Stimulated activated memory B cell treated with anti-CD40 and anti-IgM and Interleukin-4, amounts not matched to agents 10 μg/mL and 1 μg/mL and 100 μg/mL, for 72 hours (primary cell): Measurements from ENCODE around the gene TFPI.
"Not testable (repeated sequence)": the region's sequence is repeated elsewhere in the genome, so short reads cannot be mapped to it uniquely, and the experiment has no call there.

Experiments used
- ATAC-seq: fragments of 150-1000 bp; cut with Tn5 transposase; 2 replicates; pipeline ENCODE4 v1.10.0; 2021
- H3K27ac Mint-ChIP-seq: one replicate; pipeline ENCODE4 v1.8.0; 2022; ENCODE audit warnings: mild to moderate bottlenecking, mixed read lengths
- H3K27me3 Mint-ChIP-seq: one replicate; pipeline ENCODE4 v1.8.0; 2022; ENCODE audit warnings: mixed read lengths
- H3K36me3 Mint-ChIP-seq: one replicate; pipeline ENCODE4 v1.8.0; 2022; ENCODE audit warnings: mixed read lengths
- H3K4me1 Mint-ChIP-seq: one replicate; pipeline ENCODE4 v1.8.0; 2022; ENCODE audit warnings: mixed read lengths
- H3K4me3 Mint-ChIP-seq: one replicate; pipeline ENCODE4 v1.8.0; 2022; ENCODE audit warnings: mild to moderate bottlenecking, moderate library complexity, mixed read lengths
- H3K9me3 Mint-ChIP-seq: one replicate; pipeline ENCODE4 v1.8.0; 2022; ENCODE audit warnings: mixed read lengths

Gene TFPI

DNA sequence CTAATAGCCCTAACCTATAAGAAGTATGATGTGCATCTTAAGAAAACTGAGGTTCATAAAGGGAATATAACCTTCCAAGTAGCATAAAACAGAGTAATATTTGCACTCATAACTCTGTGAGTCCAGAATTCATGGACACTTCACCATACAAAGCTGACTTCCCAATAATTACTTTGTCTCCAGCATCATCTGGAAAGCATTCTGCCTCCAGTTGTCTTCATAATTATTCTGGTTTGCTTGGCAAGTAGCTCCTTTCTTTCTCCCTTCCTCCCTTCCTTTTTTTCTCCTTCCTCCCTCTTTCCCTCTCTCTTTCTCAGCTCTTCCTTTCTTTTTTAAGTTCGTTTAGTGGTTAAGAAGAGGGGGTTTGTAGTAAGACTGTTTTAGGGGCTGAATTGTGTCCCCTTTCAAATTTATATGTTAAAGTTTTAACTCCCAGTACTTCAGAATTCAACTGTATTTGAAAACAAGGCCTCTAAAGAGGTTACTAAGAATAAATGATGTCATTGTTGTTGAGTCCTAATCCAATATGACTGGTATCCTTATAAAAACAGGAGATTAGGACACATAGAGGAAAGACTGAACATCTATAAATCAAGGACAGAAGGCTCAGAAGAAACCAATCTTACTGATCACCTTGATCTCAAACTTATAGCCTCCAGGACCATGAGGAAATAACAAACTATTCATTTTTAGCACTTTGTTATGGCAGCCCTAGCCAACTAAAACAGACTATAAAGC, 28.9 kb downstream of the TFPI start:
- H3K27me3 Mint-ChIP-seq: no peaks in the 10 kb centered on the region
- no peaks in the 10 kb centered on the region for H3K4me1 Mint-ChIP-seq
- no peak overlapping the region for H3K27ac Mint-ChIP-seq
- H3K4me3 Mint-ChIP-seq: no peak overlapping the region
- no peaks in the 10 kb centered on the region for H3K36me3 Mint-ChIP-seq
- ATAC-seq: no peak
- no peaks in the 10 kb centered on the region for H3K9me3 Mint-ChIP-seq

DNA sequence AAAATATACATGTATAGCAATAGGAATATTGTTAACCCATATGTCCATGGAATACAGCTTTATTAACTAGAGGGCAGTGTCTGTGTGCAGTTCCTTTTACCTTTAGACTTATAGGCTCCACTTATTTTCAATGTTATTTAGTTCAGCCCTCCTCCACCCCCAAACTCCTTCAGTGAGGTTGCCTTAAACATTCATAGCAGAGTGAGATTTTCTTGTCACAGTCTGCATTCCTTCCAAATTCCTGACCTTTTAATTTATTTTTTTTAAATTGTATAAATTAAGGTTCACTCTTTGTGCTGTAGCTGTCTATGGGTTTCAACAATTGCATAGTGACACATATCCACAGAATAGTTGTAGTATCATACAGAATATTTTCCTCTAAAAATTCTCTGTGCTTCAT, 30.9 kb downstream of the TFPI start:
- Mint-ChIP-seq H3K36me3 (no peaks in the 10 kb centered on the region), H3K27ac (no peak overlapping the region), H3K27me3 (no peaks in the 10 kb centered on the region), H3K9me3 (peaks cover 2% of the 10 kb centered on the region), H3K4me3 (no peak overlapping the region), H3K4me1 (no peaks in the 10 kb centered on the region)
- no peak for ATAC-seq

DNA sequence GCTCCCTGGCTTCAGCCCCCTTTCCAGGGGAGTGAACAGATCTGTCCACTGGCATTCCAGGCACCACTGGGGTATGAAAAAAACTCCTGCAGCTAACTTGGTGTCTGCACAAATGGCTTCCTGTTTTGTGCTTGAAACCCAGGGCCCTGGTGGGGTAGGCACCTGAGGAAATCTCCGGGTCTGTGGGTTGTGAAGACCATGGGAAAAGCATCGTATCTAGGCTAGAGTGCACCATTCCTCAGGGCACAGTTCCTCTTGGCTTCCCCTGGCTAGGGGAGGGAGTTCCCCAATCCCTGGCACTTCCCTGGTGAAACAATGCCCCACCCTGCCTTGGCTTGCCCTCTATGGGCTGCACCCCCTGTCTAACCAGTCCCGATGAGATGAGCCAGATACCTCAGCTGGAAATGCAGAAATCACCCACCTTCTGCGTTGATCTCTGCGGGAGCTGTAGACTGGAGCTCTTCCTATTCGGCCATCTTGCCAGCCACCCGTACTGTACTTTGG, 34.1 kb downstream of the TFPI start:
- no peak overlapping the region for H3K27ac Mint-ChIP-seq

DNA sequence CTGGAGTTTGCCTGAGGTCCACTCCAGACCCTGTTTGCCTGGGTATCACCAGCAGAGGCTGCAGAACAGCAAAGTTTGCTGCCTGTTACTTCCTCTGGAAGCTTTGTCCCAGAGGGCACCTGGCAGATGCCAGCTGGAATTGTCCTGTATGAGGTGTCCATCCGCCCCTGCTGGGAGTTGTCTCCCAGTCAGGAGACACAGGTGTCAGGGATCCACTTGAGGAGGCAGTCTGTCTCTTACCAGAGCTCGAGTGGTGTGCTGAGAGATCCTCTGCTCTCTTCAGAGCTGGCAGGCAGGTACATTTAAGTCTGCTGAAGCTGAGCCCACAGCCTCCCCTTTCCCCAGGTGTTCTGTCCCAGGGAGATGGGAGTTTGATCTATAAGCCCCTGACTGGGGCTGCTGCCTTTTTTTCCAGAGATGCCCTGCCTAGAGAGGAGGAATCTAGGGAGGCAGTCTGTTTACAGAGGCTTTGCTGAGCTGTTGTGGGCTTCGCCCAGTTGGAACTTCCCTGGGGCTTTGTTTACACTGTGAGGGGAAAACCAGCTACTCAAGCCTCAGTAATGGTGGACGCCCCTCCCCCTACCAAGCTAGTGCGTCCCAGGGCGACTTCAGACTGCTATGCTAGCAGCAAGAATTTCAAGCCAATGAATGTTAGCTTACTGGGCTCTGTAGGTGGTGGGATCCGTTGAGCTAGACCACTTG, 34.7 kb downstream of the TFPI start:
- Mint-ChIP-seq H3K4me3 (no peak overlapping the region), H3K4me1 (no peaks in the 10 kb centered on the region), H3K27me3 (no peaks in the 10 kb centered on the region), H3K27ac (no peak overlapping the region), H3K9me3 (peaks cover 12% of the 10 kb centered on the region), H3K36me3 (no peaks in the 10 kb centered on the region)
- no peak for ATAC-seq

More for the DNA sequence above, 34.1 kb downstream of the TFPI start:
- H3K27me3 Mint-ChIP-seq: no peaks in the 10 kb centered on the region
- no peak for ATAC-seq
- peaks cover 12% of the 10 kb centered on the region for H3K9me3 Mint-ChIP-seq
- H3K4me3 Mint-ChIP-seq: no peak overlapping the region
- no peaks in the 10 kb centered on the region for H3K4me1 Mint-ChIP-seq
- H3K36me3 Mint-ChIP-seq: no peaks in the 10 kb centered on the region

DNA sequence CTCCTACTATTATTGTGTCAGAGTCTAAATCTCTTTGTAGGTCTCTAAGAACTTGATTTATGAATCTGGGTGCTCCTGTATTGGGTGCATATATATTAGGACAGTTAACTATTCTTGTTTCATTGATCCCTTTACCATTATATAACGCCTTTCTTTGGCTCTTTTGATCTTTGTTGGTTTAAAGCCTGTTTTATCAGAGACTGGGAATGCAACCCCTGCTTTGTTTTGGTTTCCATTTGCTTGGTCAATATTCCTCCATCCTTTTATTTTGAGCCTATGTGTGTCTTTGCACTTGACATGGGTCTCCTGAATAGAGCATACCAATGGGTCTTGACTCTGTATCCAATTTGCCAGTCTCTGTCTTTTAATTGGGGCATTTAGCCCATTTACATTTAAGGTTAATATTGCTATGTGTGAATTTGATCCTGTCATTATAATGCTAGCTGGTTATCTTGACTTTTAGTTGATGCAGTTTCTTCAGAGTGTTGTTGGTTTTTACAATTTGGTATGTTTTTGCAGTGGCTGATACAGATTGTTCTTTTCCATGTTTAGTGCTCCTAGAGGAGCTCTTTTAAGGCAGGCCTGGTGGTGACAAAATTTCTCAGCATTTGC, 36.4 kb downstream of the TFPI start:
- peaks cover 12% of the 10 kb centered on the region for H3K9me3 Mint-ChIP-seq
- not testable (repeated sequence) for H3K27ac Mint-ChIP-seq, H3K4me1 Mint-ChIP-seq, ATAC-seq, H3K36me3 Mint-ChIP-seq, H3K4me3 Mint-ChIP-seq, H3K27me3 Mint-ChIP-seq

DNA sequence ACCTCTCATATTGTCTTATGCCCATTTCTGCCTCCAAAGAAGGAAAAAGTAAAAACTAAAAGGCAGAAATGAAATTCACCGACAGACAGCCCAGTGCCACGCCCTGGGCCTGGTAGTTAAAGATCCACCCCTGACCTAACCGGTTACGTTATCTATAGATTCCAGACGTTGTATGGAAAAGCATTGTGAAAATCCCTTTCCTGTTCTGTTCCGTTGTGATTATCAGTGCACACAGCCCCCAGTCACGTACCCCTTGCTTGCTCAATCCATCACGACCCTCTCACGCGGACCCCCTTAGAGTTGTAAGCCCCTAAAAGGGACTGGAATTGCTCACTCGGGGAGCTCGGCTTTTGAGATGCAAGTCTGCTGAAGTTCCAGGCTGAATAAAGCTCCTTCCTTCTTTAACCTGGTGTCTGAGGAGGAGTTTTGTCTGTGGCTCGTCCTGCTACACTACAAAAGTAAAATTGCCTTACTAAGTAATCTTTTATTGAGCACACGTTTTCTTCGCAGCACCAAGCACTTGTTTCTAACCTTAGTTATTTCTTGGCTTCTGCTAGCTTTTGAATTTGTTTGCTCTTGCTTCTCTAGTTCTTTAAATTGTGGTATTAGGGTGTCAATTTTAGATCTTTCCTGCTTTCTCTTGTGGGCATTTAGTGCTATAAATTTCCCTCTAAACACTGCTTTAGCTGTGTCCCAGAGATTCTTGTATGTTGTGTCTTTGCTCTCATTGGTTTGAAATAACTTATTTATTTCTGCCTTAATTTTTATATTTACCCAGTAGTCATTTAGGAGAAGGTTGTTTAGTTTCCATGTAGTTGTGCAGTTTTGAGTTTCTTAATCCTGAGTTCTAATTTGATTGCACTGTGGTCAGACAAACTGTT, 37.4 kb downstream of the TFPI start:
- not testable (repeated sequence) for H3K36me3 Mint-ChIP-seq, H3K4me1 Mint-ChIP-seq, H3K4me3 Mint-ChIP-seq, H3K27me3 Mint-ChIP-seq, H3K27ac Mint-ChIP-seq, ATAC-seq
- peaks cover 12% of the 10 kb centered on the region for H3K9me3 Mint-ChIP-seq

DNA sequence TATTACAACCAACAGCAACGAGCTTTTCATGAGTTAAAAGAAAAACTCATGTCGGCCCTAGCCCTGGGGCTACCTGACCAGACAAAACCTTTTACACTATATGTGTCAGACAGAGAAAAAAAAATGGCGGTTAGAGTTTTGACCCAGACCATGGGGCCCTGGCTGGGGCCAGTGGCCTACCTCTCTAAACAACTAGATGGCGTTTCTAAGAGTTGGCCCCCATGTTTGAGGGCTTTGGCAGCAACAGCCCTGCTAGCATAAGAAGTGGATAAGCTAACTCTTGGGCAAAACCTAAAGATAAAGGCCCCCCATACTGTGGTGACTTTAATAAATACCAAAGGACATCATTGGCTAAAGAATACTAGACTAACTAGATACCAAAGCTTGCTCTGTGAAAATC, 39.3 kb downstream of the TFPI start:
- Mint-ChIP-seq H3K27ac (no peak overlapping the region), H3K9me3 (peaks cover 12% of the 10 kb centered on the region), H3K27me3 (no peaks in the 10 kb centered on the region), H3K4me3 (no peak overlapping the region), H3K36me3 (no peaks in the 10 kb centered on the region), H3K4me1 (no peaks in the 10 kb centered on the region)
- ATAC-seq: no peak

DNA sequence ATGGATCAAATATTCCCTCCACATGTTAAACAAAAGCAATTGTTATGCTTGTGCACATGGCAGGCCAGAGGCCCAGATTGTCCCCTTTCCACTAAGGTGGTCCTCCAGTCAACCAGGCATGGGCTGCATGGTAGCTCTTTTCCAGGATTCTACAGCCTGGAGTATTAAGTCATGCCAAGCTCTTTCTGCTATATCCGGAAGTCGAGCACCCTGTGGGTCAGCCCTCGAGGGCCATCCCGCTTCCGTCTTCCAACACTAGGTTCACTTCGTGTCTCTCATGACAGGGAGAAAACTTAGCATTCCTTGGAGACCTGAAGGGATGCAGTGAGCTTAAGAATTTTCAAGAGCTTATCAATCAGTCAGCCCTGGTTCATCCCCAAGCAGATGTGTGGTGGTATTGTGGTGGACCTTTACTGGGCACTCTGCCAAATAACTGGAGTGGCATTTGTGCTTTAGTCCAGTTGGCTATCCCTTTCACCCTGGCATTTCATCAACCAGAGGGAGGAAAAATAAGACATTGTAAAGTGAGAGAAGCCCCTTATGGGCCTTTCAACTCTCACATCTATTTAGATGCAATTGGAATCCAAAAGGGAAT, 39.9 kb downstream of the TFPI start:
- H3K9me3 Mint-ChIP-seq: peaks cover 12% of the 10 kb centered on the region
- not testable (repeated sequence) for H3K4me3 Mint-ChIP-seq, H3K36me3 Mint-ChIP-seq, H3K27me3 Mint-ChIP-seq, ATAC-seq, H3K27ac Mint-ChIP-seq, H3K4me1 Mint-ChIP-seq

DNA sequence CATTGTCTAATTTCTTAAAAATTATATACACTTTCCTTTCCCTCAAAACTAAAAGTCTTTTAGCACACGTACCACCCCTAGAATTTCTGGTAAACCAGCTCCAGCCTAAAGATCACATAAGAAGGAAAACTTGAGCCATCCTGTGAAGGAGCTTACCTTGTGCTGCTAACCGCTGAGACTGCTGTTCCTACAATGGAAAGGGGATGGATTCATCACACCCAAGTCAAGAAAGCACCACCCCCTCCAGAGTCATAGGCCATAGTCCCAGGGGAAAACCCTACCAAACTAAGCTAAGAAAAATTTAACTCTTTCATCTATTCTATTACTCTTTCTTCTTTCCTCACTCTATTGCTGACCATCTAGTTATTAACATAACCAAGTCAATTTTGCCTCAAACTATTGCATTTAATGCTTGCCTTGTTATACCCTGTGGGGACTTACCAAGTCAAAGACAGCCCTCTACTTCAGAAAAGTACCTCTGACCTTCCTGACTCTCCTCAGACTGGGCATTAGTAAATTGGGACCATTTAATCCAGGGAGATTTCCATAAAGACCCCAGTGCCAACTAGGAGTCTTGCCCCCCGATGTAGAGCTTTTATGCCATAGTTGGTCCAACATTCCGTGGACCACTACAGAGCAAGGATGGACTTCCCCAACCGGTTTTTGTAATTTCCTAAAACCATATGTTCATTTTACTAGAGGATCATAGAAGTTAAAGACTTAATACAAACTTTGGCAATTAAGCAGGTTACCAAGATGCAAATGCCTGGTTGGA, 40.6 kb downstream of the TFPI start:
- ATAC-seq, H3K4me1 Mint-ChIP-seq, H3K27me3 Mint-ChIP-seq, H3K36me3 Mint-ChIP-seq, H3K27ac Mint-ChIP-seq, H3K4me3 Mint-ChIP-seq: not testable (repeated sequence)
- H3K9me3 Mint-ChIP-seq: peaks cover 10% of the 10 kb centered on the region

DNA sequence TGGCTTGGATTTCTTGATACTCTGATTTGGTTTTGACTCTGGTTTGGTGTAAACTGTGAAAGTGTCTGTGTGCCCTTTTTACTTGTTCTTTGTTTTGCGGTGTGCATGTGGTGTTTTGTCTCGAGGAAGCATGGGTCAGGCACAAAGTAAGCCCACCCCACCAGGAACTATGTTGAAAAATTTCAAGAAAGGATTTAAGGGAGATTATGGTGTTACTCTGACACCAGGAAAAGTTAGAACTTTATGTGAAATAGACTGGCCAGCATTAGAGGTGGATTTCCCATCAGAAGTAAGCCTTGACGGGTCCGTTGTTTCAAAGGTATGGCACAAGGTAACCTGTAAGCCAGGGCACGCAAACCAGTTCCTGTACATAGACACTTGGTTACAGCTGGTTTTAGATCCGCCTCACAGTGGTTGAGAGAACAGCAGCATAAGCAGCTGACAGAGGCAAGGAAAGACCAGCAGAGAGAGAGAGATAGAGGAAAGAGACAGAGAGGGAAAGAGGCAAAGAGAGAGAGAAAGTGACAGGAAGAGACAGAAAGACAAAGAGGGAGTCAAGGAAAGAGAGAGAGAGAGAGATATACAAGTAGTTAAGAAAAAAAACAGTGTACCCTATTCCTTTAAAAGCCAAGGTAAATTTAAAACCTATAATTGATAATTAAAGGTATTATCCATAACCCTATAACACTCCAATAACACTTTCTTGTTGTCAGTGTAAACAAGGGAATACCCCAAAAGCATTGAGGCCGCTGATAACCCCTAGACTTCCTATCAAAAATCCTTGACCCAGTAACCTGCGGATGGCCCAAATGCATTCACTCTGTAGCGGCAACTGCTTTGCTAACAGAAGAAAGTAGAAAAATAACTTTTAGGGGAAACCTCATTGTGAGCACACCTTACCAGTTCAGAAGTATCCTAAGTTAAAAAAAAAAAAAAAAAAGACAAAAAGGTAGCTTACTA, 42.6 kb downstream of the TFPI start:
- H3K27me3 Mint-ChIP-seq: no peaks in the 10 kb centered on the region
- no peaks in the 10 kb centered on the region for H3K36me3 Mint-ChIP-seq
- ATAC-seq: no peak
- H3K4me3 Mint-ChIP-seq: no peak overlapping the region
- H3K4me1 Mint-ChIP-seq: no peaks in the 10 kb centered on the region
- peaks cover 3% of the 10 kb centered on the region for H3K9me3 Mint-ChIP-seq
- H3K27ac Mint-ChIP-seq: no peak overlapping the region

DNA sequence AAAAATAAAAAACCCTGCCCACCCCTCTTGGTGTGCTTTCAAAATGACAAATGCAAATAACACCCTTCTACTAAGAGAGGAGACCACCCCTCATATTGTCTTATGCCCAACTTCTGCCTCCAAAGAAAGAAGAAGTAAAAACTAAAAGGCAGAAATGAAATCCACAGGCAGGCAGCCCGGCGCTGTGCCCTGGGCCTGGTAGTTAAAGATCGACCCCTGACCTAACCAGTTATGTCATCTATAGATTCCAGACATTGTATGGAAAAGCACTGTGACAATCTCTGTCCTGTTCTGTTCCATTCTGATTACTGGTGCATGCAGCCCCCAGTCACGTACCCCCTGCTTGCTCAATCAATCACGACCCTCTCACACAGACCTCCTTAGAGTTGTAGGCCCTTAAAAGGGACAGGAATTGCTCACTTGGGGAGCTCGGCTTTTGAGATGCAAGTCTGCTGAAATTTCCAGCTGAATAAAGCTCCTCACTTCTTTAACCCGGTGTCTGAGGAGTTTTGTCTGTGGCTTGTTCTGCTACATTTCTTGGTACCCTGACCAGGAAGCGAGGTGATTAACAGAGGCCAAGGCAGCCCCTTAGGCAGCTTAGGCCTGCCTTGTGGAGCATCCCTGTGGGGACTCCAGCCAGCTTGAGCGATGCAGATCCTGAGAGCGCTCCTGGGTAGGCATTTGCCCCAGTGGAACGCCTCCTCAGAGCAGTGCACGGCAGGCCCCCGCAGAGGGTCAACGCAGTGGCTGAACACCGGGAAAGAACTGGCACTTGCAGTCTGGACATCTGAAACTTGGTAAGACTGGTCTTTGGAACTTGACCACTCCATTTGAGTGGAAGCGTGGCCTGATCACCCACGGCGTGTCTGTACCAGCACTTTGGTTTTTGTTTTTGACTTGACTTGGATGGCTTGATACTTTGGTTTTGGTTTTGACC, 43.5 kb downstream of the TFPI start:
- H3K9me3 Mint-ChIP-seq, ATAC-seq, H3K27me3 Mint-ChIP-seq, H3K4me3 Mint-ChIP-seq, H3K36me3 Mint-ChIP-seq, H3K27ac Mint-ChIP-seq, H3K4me1 Mint-ChIP-seq: not testable (repeated sequence)

DNA sequence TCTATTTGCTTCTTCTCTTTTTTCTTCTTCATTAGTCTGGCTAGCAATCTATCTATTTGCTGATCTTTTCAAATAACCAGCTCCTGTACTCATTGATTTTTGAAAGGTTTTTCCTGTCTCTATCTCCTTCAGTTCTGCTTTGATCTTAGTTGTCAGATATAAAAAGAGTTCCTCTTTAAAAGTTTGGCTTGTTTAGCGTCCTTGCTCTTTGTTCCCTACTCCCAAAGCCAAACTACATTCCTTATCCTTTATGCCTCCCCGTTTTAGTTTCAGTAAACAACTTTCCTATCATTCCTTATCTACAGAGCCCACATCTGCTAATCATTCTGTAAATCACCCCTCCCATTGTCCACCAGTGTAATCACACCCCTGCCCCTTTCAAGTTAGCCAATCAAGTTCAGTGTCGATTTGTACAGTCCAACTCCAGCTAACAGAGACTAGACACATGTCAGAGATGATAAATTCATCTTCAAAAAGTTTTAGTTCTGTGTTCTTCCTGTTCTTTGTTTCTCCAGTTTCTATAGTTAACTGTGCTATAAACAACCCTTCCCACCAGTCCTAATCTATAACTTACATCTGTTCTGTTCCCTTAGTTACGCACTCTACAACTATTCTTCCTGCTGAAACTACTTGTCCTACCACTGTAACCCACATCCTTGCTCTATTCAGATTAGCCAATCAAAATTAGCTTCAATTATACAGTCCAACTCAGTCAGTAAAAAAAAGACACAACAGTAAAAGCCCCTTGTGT, 44.4 kb downstream of the TFPI start:
- Mint-ChIP-seq H3K9me3 (no peaks in the 10 kb centered on the region), H3K27ac (no peak overlapping the region), H3K4me1 (no peaks in the 10 kb centered on the region), H3K4me3 (no peak overlapping the region), H3K36me3 (no peaks in the 10 kb centered on the region), H3K27me3 (no peaks in the 10 kb centered on the region)
- no peak for ATAC-seq
